Purkinje cell (primary cell): ENCODE data around the gene AFP. TPM values are rescaled to one million over a fixed set of nuclear protein-coding genes. Genes with fewer than 3 reads are reported as not detected.

Experiments
- polyA plus RNA-seq: library from polyadenylated mRNA; unstranded; fragments of >200 nt; fragmentation: Nextera tagmentation; gene quantifications from 2 replicates; pipeline ENCODE4 v1.2.1, GENCODE V29; 2014

Gene AFP
- not detected in 2 replicates for polyA plus RNA-seq

DNA sequence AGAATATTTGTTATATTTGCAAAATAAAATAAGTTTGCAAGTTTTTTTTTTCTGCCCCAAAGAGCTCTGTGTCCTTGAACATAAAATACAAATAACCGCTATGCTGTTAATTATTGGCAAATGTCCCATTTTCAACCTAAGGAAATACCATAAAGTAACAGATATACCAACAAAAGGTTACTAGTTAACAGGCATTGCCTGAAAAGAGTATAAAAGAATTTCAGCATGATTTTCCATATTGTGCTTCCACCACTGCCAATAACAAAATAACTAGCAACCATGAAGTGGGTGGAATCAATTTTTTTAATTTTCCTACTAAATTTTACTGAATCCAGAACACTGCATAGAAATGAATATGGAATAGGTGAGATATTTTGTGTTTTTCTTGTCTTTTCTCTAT lies at the start of gene AFP:
Gene AFP, plus strand, starts transcription at position 238 of the 400 bp plus-strand sequence. Its CDS starts 42 bp downstream, at position 280.

DNA sequence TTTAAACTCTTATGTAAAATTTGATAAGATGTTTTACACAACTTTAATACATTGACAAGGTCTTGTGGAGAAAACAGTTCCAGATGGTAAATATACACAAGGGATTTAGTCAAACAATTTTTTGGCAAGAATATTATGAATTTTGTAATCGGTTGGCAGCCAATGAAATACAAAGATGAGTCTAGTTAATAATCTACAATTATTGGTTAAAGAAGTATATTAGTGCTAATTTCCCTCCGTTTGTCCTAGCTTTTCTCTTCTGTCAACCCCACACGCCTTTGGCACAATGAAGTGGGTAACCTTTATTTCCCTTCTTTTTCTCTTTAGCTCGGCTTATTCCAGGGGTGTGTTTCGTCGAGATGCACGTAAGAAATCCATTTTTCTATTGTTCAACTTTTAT lies 32.0 kb upstream of the AFP start, which contains the start of gene ALB:
Gene ALB, plus strand, starts transcription at position 246 of the 400 bp plus-strand sequence. Its CDS starts 41 bp downstream, at position 287.

DNA sequence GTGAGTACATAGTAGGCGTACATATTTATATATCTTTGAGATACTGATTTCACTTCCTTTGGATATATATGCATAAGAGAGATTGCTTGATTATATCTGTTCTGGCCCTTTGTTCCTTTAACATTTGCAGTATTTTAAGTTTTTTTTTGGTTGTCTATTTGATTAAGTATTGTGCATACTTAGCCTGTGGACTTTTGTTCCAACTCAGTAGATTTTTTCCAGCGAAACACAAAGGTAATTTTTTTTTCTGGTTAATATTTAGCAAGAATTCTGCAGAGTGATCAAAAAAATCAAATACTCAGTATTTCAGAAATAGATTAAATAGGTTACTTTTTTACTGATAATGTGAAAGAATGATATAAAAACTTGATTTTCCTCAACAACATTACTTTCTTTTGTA lies 45.3 kb downstream of the AFP start, which contains the start of gene AFM:
Gene AFM, plus strand, starts transcription at position 388 of the 400 bp plus-strand sequence. CDS start 31 bp downstream, outside the sequence.

Other genes with a start within 250 kb of the AFP start
- gene ANKRD17, start 177.4 kb upstream of the AFP start, polyA plus RNA-seq = 30.7 and 36.5 TPM in 2 replicates
- gene ALB, start 31.9 kb upstream of the AFP start, polyA plus RNA-seq = 1.1 and 3.3 TPM in 2 replicates
- not detected in 2 replicates for gene AFM, start 45.5 kb downstream of the AFP start, polyA plus RNA-seq
- gene RASSF6, start 184.2 kb downstream of the AFP start, polyA plus RNA-seq = not detected in 2 replicates